Fibroblast of skin of back (primary cell): ENCODE data around the gene REEP2.

Source experiments
- DNase-seq: peaks from one replicate; pipeline ENCODE4 v3.0.0-alpha.2; 2013

REEP2 gene

DNA sequence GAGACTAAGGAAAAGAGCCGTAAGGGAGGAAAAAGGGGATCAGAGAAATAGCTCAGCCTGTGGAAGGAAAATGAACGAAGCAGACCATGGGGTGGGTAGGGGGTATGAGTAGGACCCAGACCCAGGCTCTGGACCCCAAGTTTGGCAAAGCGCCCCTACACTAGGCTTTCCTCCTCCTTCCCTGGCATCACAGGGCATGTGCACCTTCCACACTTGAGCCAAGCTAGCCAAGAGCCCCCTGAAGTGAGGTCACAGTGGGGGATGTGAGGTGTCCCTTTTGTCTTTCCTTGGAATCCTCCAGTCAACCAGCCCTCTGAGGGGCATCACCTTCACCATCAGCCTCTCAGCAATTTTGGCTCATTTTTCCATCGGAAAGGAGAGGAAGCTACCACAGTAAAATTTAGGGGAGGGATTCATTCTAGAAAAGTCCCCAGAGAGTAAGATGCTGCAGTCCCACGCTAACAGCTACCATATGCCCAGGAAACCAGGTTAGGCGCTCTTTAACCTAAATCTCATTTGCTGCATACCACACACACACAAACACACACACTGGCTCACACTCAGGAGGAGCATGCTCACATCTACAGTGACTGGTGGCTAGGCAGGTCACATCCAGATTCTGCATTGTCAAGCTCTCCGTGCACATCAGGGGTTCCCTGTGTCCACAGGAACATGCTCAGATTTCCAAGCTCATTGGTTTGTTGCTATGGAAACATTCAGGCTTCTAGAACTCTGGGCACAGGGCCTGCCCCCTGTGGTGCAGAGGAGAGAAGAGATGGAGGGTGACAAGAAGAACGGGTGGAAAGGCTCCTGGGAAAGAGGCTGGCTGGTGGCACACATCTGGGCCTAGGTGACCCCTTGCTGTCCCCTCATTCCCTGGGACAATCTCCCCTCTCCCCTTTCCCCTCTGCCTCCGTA lies 9.9 kb downstream of the REEP2 start:
- DNase-seq: peak; percentile 78

DNA sequence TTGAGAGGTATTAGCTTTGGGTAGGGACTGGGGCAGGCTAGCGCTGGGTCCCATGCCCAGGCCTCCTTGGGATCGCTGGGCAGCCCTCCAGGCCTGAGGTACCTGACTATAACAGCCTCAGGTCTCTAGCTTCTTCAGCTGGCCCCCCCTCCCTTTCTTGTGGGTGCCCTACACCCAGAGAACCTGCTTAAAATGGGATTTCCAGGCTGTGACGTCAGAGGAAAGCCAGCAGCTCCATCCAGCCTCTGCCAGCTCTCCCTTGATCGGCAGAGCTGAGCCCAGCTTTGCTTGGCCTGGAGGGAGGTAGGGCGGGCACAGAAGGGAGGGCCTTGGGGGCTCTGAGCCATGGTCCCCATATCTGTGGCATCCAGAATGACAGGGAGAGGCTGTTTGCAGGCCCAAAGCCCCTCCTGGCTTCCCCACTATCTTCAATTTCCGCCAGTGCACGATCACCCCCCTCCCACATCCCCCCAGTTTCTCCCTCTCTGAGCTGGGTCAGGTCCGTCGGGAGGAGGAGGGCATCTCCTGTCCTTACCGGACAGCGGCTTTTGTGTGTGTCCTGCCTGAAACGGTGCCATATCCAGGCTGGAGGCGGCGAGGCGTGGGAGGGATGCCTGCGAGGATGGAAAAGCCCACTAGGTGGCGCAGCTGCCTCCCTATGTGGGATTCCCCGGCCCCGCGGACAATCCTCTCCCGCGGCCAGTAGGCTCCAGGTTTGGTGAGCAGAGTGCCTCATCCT lies 10.8 kb downstream of the REEP2 start:
- peak; percentile 77 for DNase-seq

DNA sequence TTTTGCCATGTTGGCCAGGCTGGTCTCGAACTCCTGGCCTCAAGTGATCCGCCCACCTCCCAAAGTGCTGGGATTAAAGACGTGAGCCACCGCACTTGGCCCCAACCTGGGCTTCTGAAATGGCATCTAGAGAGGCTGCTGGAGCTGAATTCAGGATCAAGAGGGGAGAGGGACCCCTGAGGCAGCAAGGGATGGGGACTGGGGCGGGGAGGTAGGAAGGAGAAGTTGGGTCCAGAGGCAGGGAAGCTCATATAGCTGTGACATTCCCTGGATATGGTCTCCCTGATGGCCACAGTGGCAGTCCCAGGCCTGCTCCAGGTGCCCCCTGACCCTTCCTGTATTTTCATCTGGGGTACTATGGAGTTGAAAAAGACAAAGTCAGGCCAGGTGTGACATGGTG lies 12.1 kb downstream of the REEP2 start:
- no peak for DNase-seq

DNA sequence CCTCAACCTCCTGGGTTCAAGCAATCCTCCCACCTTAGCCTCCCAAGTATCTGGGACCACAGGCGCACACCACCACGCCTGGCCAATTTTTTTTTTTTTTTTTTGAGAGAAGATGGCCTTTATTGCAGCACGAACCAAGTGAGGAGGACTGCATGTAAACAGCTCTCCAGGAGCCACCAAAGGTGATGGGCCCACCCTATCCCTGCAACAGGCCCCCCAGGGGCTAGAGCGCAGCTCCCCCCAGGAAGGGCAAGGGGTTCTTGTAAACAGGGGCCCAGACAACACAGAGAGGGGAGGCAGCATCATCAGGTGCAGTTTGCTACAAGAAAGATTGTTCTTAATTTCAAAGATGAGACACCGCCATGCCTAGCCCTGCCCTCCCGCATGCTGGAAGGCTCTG lies 13.9 kb downstream of the REEP2 start:
- DNase-seq: no peak

DNA sequence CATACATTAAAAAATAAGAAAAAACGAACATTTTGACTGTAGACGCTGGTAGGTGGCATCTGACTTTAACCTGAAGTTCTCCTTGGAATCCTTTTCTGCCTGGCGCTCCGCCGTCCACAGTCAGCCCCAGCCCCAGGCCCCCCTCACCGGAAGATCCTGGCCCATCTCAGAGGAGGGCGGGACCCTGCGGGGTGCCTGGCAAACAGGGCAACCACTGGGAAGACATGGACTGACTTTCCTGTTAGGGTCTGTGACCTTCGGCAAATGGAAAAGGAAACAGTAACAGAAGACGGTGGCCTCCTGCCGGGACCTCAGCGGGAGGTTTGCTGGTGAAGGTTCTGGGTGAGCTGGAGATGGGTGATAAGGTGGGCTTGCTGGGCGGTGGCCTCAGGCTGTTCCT lies 14.7 kb downstream of the REEP2 start:
- DNase-seq: no peak

DNA sequence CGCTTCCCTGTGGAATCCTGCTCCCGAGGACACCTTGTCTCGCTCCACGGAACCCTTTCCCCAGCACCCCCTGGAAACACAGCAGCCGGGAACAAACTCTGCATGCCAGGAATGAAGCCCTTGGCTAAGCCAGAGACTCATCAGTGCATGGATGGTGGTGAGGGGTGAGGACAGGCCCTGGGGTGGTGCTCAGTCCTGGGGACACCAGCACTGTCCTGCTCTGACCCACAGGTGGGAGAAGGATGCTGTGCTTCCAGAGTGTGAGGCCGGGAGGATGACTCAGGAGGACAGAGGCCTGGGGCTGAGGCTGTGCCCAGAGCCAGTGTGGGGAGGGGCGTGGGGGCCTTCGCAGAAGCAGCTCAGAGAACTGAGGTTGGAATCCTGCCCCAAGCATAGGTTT lies 15.3 kb downstream of the REEP2 start:
- DNase-seq: no peak

DNA sequence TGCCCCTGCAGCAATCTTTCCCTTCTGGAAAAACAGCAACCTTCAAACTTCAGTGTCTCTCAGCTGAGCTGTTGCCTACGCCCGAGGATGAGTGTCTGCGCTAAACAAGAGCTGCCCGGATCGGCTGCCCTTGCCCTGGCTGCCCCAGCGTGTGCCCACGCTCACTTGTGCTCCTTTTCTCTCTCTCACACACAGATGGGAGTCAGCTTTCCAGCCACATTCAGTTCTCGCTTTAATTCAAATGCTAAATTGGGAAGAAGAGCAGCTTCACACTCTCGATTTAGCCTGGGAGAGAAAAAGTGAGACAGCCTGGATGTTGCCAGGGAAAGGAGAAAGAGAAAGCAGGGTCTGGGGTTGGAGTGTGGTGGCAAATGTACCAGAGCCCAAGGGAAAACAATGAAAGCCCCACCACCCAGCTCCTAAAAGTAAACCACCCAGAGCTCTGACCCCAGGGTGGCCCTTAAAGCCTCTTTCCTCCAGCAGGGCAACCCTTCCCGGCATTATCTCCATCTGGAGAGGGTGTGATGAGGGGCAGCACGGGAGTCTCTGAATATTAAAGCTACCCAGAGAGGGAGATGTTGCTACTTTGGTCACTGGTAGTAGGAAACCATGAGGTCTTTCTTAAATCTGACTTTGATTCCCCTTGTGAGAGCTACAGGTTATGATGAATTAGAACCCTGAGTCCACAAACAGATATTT lies 16.5 kb downstream of the REEP2 start:
- no peak for DNase-seq

DNA sequence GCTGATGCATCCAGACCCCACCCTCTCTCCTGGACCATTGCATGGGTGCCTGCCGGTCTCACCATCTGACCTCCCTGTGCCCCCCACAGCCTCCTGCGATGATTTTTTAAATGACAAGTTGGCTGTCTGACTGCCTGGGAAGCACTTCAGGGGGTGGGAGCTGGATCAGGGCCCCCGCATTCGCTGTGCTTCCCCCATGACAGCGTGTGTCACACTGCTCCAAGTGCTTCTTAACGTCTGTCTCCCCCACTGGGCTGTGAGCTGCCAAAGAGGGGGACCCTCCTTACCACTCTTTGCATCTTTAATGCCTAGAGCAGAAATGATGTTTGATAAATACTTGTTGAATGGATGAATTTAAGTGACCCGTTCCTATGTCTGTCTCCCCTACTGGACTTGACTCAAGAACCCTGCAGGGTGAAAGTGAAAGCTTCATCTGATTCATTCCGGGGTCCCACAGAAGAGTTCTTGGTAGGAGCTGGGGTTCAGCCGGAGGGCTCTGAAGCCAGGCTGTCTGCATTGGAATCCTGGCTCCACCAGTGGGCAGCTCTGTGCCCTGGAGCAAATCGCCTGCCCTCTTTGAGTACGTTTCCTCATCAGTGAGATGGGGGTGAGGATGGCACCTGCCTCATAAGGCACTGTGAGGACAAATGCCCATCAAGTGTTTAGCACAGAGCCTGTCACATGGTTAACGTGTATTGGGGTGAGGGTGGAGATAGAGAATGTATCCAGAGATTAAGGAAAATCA lies 18.8 kb downstream of the REEP2 start:
- DNase-seq: no peak

DNA sequence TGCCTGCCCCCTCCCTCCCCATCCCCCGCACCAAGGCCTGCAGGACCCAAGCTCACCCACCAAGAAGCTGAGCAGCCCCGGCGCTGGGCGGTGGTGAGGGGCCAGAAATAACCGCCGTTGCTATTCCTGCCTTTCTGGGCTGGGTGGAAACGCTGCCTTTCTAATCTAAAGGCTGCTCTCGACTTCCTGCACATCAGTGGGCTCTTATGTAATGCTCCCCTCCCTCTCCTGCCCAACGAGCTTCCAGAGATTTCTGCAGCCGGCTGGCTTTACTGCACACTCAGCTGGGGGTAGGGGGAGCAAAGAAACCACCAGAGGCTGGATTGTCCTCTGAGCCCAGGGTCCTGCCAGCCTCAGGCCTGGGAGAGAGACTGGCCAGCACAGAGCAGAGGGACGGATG lies 19.5 kb downstream of the REEP2 start:
- no peak for DNase-seq

DNA sequence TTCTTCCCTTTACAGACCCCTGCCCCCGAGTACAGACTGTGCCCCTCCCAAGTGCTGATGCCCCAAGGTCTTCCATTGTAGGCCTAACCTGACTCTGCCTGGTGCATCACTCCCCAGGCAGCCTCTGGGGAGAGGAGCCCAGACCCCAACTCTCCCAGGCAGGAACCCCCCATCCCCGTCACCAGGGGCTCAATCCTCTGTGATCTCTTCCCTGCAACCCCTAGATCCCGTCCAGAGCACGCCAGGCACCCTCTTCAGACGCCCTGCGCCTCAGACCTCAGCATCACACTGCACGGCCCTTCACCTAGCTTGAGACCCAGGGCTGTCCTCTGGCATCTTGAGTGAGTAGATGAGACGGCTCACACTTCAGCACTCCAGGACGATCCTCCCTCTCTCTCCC lies 20.0 kb downstream of the REEP2 start:
- DNase-seq: no peak

DNA sequence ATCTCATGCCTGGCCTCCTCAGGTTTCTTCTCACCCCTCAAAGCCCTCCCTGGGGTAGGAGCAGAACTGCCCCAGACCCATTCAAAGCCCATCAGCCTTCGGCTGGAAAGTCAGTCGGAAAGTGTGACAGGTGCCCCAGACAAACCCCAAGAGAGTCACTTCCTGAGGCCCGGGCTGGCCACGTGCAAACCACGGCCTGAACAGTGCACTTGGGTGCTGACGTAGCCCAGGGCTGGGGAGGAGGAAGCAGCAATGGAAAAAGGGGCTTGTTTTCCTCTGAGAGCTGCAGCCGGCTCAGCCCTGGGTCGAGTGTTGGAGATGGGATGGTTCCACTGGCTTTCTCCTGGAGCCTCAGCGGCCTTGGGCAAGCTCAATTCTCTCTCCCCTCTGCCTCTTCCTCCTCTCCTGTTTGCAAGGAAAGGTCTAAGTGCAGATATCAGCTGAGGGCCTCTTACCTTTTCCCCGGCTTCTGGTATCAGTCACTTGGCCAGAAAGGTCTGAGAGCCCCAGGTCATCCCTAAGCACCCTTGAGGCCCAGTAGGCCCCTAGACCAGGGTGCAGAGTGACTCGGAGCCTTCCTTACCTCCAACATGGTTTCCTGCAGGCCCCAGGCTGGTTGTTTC lies 20.6 kb downstream of the REEP2 start:
- no peak for DNase-seq

DNA sequence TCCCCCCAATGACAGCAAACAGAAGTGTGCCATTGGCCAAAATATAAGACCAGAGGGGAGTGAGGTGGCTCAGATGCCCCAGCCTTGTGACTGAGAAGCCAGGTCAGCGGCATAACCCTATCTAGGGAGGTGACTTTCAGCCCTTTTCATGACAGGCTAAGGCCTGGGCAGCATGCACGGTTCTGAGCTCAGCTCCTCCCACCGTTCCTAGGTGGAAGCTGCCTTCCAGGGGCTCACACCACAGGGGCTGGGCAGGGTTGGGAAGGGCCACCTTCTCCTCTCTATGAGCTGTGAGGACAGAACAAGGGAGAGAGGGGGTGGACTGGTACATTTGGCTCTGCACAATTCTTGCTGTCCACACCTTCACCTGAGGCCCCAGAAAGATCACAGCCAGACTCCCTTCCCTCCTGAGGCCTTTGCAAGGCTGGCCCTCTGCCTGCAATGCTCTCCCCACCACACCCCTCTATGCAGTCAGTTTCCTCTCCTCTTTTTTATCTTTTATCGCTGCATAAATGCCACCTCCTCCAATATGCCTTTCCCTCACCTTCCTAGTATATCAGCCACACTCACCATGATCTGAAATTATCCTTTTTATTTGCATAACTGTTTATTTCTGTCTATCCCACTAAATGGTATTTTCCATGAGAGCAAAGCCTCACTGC lies 21.3 kb downstream of the REEP2 start:
- no peak for DNase-seq

DNA sequence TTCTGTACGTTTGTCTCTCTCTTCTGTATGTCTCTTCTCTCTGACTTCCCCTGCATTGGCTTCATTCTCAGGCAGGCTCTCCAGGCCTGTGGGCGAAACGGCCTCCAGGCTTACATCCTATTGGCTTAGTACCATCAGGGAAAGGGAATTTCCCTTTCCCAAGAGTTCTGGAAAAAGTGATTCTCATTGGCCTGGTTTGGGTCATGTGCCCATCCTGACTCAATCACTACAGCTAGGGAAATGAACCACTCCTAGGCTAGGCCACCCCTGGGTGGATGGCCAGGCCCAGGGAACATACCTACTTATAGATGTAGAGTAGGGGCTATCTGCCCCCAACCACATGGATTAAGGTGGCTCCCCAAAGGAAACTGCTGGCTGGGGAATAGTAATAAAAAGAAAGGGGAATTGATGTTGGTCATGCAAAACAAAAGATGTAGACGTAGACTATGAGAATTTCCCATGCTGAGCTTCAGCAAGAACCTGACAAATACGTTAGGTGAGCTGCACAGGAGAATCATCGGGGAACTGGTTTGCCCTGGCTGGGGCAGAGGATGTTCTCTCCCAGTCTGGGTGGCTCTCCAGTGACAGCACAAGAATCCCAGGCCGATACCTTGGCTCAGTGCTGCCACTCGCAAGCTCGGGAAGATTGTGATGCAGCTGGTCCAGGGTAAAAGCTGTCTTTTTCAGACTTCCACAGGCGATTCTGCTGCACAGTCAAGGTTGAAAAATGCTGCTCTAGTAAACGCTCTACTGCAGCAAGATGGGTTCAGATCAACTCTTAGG lies 22.7 kb downstream of the REEP2 start:
- DNase-seq: peak; percentile 71

DNA sequence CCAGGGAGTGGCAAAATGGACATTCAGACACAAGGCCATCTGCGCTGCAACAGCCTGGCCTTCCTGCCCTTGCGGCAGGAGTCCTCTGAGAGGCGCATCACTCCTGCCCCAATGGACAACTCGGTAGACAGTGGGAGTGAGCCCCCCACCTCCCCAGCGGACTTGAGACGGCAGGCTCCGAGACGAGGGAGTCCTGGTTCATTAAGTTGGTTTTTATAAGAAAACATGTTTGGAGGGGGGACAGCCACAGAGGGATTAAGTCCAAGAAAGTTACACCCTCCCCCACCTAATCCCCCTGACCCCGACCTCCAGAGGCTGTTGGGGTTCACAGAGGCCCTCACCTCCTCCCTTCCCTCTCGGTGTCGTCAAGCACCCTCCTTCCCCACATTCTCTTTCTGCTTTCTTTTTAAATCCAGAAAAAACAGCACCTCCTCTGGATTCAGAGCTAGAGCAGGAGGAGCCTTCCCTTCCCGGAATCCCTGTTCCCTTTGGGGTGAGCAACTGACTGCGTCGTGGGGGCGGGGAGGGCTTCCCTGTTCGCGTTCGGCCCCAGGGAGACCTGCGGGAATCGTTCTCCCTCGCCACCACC lies 24.7 kb downstream of the REEP2 start:
- peak; percentile 19 for DNase-seq

DNA sequence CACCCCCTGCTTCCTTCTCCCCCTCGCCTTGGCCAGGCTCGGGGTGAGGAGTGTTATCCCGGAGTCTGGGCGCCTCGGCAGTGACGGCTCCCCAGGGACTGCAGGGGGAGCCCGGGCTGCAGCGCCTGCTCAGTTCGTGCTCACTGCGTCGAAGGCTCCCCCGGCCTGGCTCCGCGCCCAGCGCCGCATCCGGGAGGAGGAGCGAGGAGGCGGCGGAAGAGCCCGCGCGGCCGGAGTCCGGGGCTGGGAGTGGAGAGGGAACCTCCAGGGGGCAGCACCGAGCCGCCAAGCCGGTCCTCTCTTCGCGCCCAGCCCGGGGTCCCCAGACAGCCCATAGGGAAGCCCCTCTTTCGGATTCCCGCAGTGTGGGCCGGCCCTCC lies 25.1 kb downstream of the REEP2 start:
- peak; percentile 95 for DNase-seq

DNA sequence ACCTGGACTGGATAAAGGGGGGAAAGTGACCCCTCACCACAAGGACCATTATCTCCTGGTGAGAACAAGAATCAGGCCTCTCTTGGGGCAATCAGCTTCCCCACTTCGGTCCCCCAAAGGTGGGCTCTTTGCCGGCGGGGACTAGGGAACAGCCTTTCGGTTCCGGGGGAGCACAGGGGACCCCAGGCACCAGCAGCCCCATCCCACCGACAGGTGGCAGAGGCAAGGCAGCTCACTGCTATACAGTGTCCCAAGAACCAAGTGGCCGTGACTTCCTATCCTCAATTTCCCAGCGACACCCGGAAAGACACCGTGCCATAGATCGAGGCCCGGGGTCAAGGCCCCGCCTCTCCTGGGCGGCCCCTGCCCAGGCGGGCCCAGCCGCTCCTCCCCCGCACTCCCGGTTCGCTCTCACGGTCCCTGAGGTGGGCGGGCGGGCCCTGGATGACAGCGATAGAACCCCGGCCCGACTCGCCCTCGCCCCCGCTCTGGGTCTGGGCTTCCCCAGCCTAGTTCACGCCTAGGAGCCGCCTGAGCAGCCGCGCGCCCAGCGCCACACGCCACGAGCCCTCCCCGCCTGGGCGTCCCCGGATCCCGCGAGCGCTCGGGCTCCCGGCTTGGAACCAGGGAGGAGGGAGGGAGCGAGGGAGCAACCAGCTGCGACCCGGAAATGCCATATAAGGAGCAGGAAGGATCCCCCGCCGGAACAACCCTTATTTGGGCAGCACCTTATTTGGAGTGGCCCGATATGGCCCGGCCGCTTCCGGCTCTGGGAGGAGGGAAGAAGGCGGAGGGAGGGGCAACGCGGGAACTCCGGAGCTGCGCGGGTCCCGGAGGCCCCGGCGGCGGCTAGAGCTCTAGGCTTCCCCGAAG lies 25.8 kb downstream of the REEP2 start:
- DNase-seq: peak; percentile 99

DNA sequence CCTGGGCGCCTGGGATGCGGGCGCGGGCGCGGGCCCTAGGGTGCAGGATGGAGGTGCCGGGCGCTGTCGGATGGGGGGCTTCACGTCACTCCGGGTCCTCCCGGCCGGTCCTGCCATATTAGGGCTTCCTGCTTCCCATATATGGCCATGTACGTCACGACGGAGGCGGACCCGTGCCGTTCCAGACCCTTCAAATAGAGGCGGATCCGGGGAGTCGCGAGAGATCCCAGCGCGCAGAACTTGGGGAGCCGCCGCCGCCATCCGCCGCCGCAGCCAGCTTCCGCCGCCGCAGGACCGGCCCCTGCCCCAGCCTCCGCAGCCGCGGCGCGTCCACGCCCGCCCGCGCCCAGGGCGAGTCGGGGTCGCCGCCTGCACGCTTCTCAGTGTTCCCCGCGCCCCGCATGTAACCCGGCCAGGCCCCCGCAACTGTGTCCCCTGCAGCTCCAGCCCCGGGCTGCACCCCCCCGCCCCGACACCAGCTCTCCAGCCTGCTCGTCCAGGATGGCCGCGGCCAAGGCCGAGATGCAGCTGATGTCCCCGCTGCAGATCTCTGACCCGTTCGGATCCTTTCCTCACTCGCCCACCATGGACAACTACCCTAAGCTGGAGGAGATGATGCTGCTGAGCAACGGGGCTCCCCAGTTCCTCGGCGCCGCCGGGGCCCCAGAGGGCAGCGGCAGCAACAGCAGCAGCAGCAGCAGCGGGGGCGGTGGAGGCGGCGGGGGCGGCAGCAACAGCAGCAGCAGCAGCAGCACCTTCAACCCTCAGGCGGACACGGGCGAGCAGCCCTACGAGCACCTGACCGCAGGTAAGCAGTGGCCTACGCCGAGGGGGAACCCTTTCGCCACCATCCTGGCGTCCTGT lies 26.6 kb downstream of the REEP2 start, which contains the start of gene EGR1:
Gene EGR1 (plus strand): TSS at position 219 of the 864 bp plus-strand sequence. CDS start 283 bp downstream, at position 502.
- peak; percentile 91 for DNase-seq
